ENCODE results near the gene RAB24.

Gene RAB24

DNA sequence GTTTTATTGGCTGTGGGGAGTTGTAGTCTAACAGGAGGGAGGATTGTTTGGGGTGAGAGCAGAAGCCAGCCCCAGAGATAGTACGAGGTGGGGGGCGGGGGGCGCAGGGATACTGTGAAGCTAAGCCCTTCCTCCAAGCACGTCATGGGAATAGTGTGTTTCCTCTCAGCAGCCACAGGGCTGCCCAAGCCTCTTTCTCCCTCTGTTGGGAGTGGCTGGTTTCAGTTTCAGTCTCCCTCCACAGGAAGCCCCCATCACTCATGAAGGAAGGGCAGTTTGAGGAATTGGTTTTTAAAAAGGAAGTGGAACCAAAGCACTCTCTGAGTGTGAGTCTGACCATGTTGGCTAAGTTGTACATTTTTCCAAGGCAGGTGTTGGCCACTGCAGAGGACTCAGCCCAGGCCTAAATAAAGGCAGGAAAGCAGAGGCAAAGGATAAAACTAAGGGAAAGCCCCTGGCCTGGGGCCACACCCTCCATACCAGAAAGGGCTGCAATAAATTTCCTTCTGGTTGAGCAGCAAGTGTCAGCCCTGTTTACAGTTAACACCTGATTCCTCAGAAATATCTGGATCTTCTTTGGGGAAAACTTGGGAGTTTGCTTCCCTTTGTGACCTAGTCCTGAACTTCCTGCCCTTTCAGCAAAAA is 3.2 kb downstream of the RAB24 start:
- no peak for TF ChIP-seq EP300 (IDR thresholded peaks at IDR 0.05; ENCODE audit: borderline replicate concordance)
- TF ChIP-seq RAD21 (IDR thresholded peaks at IDR 0.05; ENCODE audit: low read depth) = no peak
- TF ChIP-seq CREB1 (IDR thresholded peaks at IDR 0.05; ENCODE audit: low read depth) = no peak
- no peak for TF ChIP-seq TAF1 (IDR thresholded peaks at IDR 0.05; ENCODE audit: low read depth)
- no peak for TF ChIP-seq EGR1 (IDR thresholded peaks at IDR 0.05)
- TF ChIP-seq CEBPB (IDR thresholded peaks at IDR 0.05) = no peak
- TF ChIP-seq YY1 (IDR thresholded peaks at IDR 0.05; ENCODE audit: low read depth) = no peak
- TF ChIP-seq TCF12 (IDR thresholded peaks at IDR 0.05; ENCODE audit: low read depth) = no peak
- TF ChIP-seq ZBTB7A (IDR thresholded peaks at IDR 0.05; ENCODE audit: low read depth) = no peak
- TF ChIP-seq, protein P1, sequence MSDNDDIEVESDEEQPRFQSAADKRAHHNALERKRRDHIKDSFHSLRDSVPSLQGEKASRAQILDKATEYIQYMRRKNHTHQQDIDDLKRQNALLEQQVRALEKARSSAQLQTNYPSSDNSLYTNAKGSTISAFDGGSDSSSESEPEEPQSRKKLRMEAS (IDR thresholded peaks at IDR 0.05) = no peak
- TF ChIP-seq, protein P2, sequence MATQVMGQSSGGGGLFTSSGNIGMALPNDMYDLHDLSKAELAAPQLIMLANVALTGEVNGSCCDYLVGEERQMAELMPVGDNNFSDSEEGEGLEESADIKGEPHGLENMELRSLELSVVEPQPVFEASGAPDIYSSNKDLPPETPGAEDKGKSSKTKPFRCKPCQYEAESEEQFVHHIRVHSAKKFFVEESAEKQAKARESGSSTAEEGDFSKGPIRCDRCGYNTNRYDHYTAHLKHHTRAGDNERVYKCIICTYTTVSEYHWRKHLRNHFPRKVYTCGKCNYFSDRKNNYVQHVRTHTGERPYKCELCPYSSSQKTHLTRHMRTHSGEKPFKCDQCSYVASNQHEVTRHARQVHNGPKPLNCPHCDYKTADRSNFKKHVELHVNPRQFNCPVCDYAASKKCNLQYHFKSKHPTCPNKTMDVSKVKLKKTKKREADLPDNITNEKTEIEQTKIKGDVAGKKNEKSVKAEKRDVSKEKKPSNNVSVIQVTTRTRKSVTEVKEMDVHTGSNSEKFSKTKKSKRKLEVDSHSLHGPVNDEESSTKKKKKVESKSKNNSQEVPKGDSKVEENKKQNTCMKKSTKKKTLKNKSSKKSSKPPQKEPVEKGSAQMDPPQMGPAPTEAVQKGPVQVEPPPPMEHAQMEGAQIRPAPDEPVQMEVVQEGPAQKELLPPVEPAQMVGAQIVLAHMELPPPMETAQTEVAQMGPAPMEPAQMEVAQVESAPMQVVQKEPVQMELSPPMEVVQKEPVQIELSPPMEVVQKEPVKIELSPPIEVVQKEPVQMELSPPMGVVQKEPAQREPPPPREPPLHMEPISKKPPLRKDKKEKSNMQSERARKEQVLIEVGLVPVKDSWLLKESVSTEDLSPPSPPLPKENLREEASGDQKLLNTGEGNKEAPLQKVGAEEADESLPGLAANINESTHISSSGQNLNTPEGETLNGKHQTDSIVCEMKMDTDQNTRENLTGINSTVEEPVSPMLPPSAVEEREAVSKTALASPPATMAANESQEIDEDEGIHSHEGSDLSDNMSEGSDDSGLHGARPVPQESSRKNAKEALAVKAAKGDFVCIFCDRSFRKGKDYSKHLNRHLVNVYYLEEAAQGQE (IDR thresholded peaks at IDR 0.05; ENCODE audit: low read depth) = no peak
- no peak for TF ChIP-seq TEAD4 (IDR thresholded peaks at IDR 0.05)

DNA sequence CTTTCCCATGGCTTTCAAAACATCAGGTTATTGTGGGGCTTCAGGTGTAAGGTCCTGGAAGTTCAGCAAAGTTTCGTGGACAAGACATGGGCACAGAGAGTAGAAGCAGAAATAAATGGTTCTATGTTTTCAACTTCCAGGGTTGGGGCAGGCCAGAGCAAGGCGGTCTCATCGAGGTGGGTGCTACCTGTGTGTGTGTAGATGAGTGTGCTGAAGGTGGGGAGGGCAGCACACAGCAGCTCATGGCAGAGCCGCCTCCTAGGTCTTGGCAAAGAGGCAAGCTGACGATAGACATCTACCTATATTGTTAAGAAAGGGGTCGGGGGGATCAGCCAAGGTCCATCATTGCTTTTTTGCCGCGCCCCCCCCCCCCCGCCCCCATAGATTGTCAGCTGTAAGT is 3.8 kb downstream of the RAB24 start:
- TF ChIP-seq, protein P2 (IDR thresholded peaks at IDR 0.05; ENCODE audit: low read depth) = no peak
- TF ChIP-seq ZBTB7A (IDR thresholded peaks at IDR 0.05; ENCODE audit: low read depth) (no peak), RAD21 (IDR thresholded peaks at IDR 0.05; ENCODE audit: low read depth) (no peak), YY1 (IDR thresholded peaks at IDR 0.05; ENCODE audit: low read depth) (no peak), EGR1 (IDR thresholded peaks at IDR 0.05) (no peak), TCF12 (IDR thresholded peaks at IDR 0.05; ENCODE audit: low read depth) (no peak), CEBPB (IDR thresholded peaks at IDR 0.05) (no peak), TEAD4 (IDR thresholded peaks at IDR 0.05) (no peak), NFIC (IDR thresholded peaks at IDR 0.05) (no peak), EP300 (IDR thresholded peaks at IDR 0.05; ENCODE audit: borderline replicate concordance) (no peak), FOXM1 (IDR thresholded peaks at IDR 0.05; ENCODE audit: borderline replicate concordance, low read depth) (no peak), TAF1 (IDR thresholded peaks at IDR 0.05; ENCODE audit: low read depth) (no peak), CREB1 (IDR thresholded peaks at IDR 0.05; ENCODE audit: low read depth) (no peak)
- TF ChIP-seq, protein P1 (IDR thresholded peaks at IDR 0.05) = no peak
- TF ChIP-seq, protein P3, sequence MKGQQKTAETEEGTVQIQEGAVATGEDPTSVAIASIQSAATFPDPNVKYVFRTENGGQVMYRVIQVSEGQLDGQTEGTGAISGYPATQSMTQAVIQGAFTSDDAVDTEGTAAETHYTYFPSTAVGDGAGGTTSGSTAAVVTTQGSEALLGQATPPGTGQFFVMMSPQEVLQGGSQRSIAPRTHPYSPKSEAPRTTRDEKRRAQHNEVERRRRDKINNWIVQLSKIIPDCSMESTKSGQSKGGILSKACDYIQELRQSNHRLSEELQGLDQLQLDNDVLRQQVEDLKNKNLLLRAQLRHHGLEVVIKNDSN (IDR thresholded peaks at IDR 0.05) = no peak

DNA sequence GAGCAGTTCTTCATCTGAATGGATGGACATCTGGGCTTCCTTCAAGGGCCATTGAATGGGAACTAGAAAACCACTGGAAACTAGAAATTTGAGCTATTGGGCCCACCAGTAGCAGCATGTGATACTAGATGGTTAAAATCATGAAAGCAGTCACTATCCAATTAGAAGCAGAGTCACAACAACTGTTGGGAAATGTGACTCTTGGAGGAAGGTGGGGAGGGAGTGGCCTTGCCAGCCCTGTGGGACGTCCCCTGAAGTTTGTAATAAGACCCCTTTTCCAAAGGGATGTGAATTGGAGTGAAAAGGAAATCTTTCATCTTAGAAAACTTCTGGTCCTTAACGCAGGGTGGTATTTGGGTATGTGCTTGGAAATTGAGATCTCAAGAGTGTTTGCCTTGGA is 5.6 kb downstream of the RAB24 start:
- TF ChIP-seq CEBPB (IDR thresholded peaks at IDR 0.05) (no peak), CREB1 (IDR thresholded peaks at IDR 0.05; ENCODE audit: low read depth) (no peak), EGR1 (IDR thresholded peaks at IDR 0.05) (no peak), EP300 (IDR thresholded peaks at IDR 0.05; ENCODE audit: borderline replicate concordance) (no peak), NFIC (IDR thresholded peaks at IDR 0.05) (no peak), YY1 (IDR thresholded peaks at IDR 0.05; ENCODE audit: low read depth) (no peak), ZBTB7A (IDR thresholded peaks at IDR 0.05; ENCODE audit: low read depth) (no peak), FOXM1 (IDR thresholded peaks at IDR 0.05; ENCODE audit: borderline replicate concordance, low read depth) (no peak), TAF1 (IDR thresholded peaks at IDR 0.05; ENCODE audit: low read depth) (no peak), TEAD4 (IDR thresholded peaks at IDR 0.05) (no peak), RAD21 (IDR thresholded peaks at IDR 0.05; ENCODE audit: low read depth) (no peak), TCF12 (IDR thresholded peaks at IDR 0.05; ENCODE audit: low read depth) (no peak)
- TF ChIP-seq, protein P2 (IDR thresholded peaks at IDR 0.05; ENCODE audit: low read depth) = no peak
- TF ChIP-seq, protein P1 (IDR thresholded peaks at IDR 0.05) = no peak
- TF ChIP-seq, protein P3 (IDR thresholded peaks at IDR 0.05) = no peak

DNA sequence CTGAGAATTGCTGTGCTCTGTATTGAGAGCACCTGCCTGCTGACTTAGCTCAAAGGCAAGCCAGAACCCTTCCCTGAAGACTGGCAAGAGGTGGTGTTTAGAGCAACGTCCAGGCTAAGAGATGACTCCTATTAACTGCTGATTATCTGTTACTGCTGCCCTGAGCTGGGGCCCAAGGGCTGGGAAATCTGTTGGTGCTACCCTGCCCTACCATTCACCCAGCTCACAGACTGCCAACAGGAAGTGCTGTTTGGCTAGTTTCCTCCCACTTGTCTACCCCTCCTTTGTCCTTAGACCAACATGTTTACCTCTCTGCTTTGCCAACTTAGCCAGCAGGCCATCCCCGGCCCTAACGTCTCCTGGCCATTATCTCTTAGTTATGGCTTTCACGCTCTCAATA is 6.9 kb downstream of the RAB24 start:
- TF ChIP-seq EGR1 (IDR thresholded peaks at IDR 0.05) = no peak
- TF ChIP-seq YY1 (IDR thresholded peaks at IDR 0.05; ENCODE audit: low read depth) = no peak
- TF ChIP-seq EP300 (IDR thresholded peaks at IDR 0.05; ENCODE audit: borderline replicate concordance) = no peak
- no peak for TF ChIP-seq CEBPB (IDR thresholded peaks at IDR 0.05)
- TF ChIP-seq FOXM1 (IDR thresholded peaks at IDR 0.05; ENCODE audit: borderline replicate concordance, low read depth) = no peak
- no peak for TF ChIP-seq TEAD4 (IDR thresholded peaks at IDR 0.05)
- TF ChIP-seq, protein P1 (IDR thresholded peaks at IDR 0.05) = no peak
- no peak for TF ChIP-seq ZBTB7A (IDR thresholded peaks at IDR 0.05; ENCODE audit: low read depth)
- no peak for TF ChIP-seq NFIC (IDR thresholded peaks at IDR 0.05)
- TF ChIP-seq RAD21 (IDR thresholded peaks at IDR 0.05; ENCODE audit: low read depth) = no peak
- no peak for TF ChIP-seq TCF12 (IDR thresholded peaks at IDR 0.05; ENCODE audit: low read depth)
- TF ChIP-seq, protein P2 (IDR thresholded peaks at IDR 0.05; ENCODE audit: low read depth) = no peak
- TF ChIP-seq CREB1 (IDR thresholded peaks at IDR 0.05; ENCODE audit: low read depth) = no peak
- no peak for TF ChIP-seq TAF1 (IDR thresholded peaks at IDR 0.05; ENCODE audit: low read depth)
- TF ChIP-seq, protein P3 (IDR thresholded peaks at IDR 0.05) = no peak
